PC-9 (cell line): ENCODE measurements around the gene NDUFA7. TPM values are rescaled to one million over a fixed set of nuclear protein-coding genes. Genes with fewer than 3 reads are reported as not detected.

Experiments
- Bru-seq: library from RNA; stranded (reverse); fragments of 400-500 nt; gene quantifications from one replicate; lab custom pipeline; 2021; lab: Mats Ljungman, UMichigan
- BruChase-seq, 2 experiments: library from RNA; stranded (reverse); fragments of 400-500 nt; gene quantifications; one replicate each; lab custom pipeline; 2021; lab: Mats Ljungman, UMichigan
- BruUV-seq: library from RNA; stranded (reverse); fragments of 400-500 nt; replicated peaks from 2 replicates; lab custom pipeline; 2021; lab: Mats Ljungman, UMichigan
- CTCF ChIA-PET: fragments of 300-600 bp; sonication (Branson Sonifier 250); formaldehyde crosslinking; loops from one replicate; lab custom pipeline; 2022; ENCODE audit warnings: antibody characterized with exemption; lab: Charles Lee
- POLR2A ChIA-PET: fragments of 300-600 bp; sonication (Branson Sonifier 250); formaldehyde crosslinking; loops from one replicate; lab custom pipeline; 2022; ENCODE audit warnings: antibody characterized with exemption; ENCODE audit not compliant: unreplicated experiment; lab: Charles Lee
- DNase-seq, 2 experiments: peaks; one replicate each; pipeline versions ENCODE4 v3.0.0 to v3.0.0-alpha.2; 2015 to 2022; ENCODE audit warnings: mixed read lengths in 1 of 2
- H2AFZ ChIP-seq: fragments of 200-600 bp; sonication (generic); 2 replicates; pipeline ENCODE4 v1.8.1; 2017; ENCODE audit warnings: antibody characterized with exemption
- H3F3A ChIP-seq: fragments of 200-600 bp; sonication (generic); 2 replicates; pipeline ENCODE4 v1.8.1; 2017; ENCODE audit warnings: antibody characterized with exemption, mild to moderate bottlenecking, low read depth; ENCODE audit not compliant: insufficient read depth
- H3K27ac ChIP-seq: fragments of 200-600 bp; sonication (generic); 2 replicates; pipeline ENCODE4 v1.6.1; 2016; ENCODE audit warnings: mixed run types
- H3K27me3 ChIP-seq: fragments of 200-600 bp; sonication (generic); 2 replicates; pipeline ENCODE4 v1.6.1; 2016; ENCODE audit warnings: low read depth, mixed run types; ENCODE audit not compliant: insufficient read depth
- H3K36me3 ChIP-seq: fragments of 200-600 bp; sonication (generic); 2 replicates; pipeline ENCODE4 v1.6.1; 2016; ENCODE audit warnings: low read depth, mixed run types
- H3K4me1 ChIP-seq: fragments of 200-600 bp; sonication (generic); replicated peaks from 2 replicates; pipeline ENCODE4 v1.6.1; 2016; ENCODE audit warnings: mixed run types; ENCODE audit not compliant: insufficient read depth
- H3K4me2 ChIP-seq: fragments of 200-600 bp; sonication (generic); 2 replicates; pipeline ENCODE4 v1.6.1; 2017; ENCODE audit warnings: mixed run types
- H3K4me3 ChIP-seq: fragments of 200-600 bp; sonication (generic); 2 replicates; pipeline ENCODE4 v1.6.1; 2016; ENCODE audit warnings: mixed run types
- H3K79me2 ChIP-seq: fragments of 200-600 bp; sonication (generic); 2 replicates; pipeline ENCODE4 v1.6.1; 2017; ENCODE audit warnings: low read depth, mixed run types
- H3K9me2 ChIP-seq: fragments of 200-600 bp; sonication (generic); 2 replicates; pipeline ENCODE4 v1.8.1; 2017; ENCODE audit warnings: mild to moderate bottlenecking; ENCODE audit not compliant: insufficient read depth
- H3K9me3 ChIP-seq: fragments of 200-600 bp; sonication (generic); 2 replicates; pipeline ENCODE4 v1.8.1; 2016; ENCODE audit warnings: low read depth; ENCODE audit not compliant: insufficient read depth
- H4K20me1 ChIP-seq: fragments of 200-600 bp; sonication (generic); 2 replicates; pipeline ENCODE4 v1.8.1; 2017; ENCODE audit not compliant: insufficient read depth
- CTCF ChIP-seq: fragments of 200-600 bp; sonication (generic); conservative IDR thresholded peaks from 2 replicates; pipeline ENCODE4 v1.6.1; 2017; ENCODE audit warnings: mixed run types, antibody characterized with exemption, mild to moderate bottlenecking, moderate library complexity
- EZH2 ChIP-seq: fragments of 200-600 bp; sonication (generic); IDR thresholded peaks from 2 replicates; pipeline ENCODE4 v1.8.0; 2017; ENCODE audit warnings: antibody characterized with exemption, low read depth
- intact Hi-C: fragments of 100-400 bp; cut with micrococcal nuclease; formaldehyde crosslinking; loops from one replicate; pipeline ENCODE4 v1.10.0; 2022; ENCODE audit not compliant: unreplicated experiment
- long read RNA-seq: library from polyadenylated mRNA; stranded (forward); transcript quantifications from one replicate; pipeline ENCODE4 v2.0.0, GENCODE V29; 2022
- total RNA-seq: library from RNA; stranded (reverse); gene quantifications from 2 replicates; pipeline ENCODE4 v1.2.3, GENCODE V29; 2021

The NDUFA7 gene
- 49.8 and 61.7 TPM in 2 replicates for total RNA-seq
- percentile 75 among the genes with signal in this experiment for Bru-seq, nascent RNA
- percentile 51 among the genes with signal in this experiment for BruChase-seq, experiment 1, labeled RNA remaining after a 2-hour chase
- percentile 63 among the genes with signal in this experiment for BruChase-seq, experiment 2, labeled RNA remaining after a 6-hour chase
- long read RNA-seq, transcript NDUFA7-201 (4 exons, 601 nt), result major isoform, 145 of 151 reads
- long read RNA-seq, partial matches to known transcripts, result 0 of 151 reads
- long read RNA-seq, other reads (novel, unspliced or antisense), result 2 of 151 reads

DNA sequence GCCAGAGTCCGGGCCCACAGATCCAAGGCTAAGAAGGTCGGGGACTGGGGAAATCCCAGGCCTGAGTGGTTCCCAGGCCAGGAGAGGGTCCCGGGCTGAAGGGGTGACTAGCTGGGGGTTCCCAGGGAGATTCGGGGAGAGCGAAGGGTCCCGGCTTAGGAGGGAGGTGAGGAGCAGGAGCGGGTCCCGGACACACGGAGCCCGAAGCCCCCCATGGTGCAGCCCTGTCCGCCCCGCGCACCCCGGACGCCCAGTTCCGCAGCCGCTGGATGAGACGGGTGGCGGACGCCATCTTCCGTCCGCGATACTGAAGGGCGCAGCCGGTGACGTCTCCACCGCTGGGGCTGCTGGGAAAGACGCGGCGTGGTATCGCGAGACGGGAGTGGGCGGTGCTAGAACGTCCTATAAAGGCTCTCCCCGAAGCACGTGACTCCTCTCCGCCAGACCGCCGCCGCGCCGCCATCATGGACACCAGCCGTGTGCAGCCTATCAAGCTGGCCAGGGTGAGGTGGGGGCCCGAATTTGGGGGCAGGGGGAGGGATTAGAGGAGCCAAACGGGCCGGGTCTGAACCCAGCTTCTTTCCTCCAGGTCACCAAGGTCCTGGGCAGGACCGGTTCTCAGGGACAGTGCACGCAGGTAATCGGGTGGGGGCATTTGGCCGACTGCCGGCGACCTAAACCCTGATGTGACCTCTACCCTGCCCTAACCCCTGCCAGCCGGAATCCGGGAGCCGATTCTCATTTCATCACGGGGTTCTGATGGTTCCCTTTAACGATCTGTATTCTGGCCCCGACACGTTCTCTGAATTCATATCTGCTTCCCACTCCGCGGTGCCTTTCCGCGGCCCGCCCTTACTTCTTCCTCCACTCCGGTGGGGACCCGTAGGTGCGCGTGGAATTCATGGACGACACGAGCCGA is at the start of gene NDUFA7, which contains the start of gene RPS28:
NDUFA7 (minus strand) TSS at position 309 of the 919 bp plus-strand sequence; CDS start at position 292, 17 bp downstream.
RPS28 (plus strand) TSS at position 430 of the 919 bp plus-strand sequence; CDS start at position 465, 35 bp downstream.
- H3K9me2 ChIP-seq, result no peaks in the 10 kb centered on the region
- peak within 1 kb of the TSS; percentile 92 for H3K4me3 ChIP-seq
- H3K4me2 ChIP-seq, result peak within 1 kb of the TSS; percentile 99
- peak within 1 kb of the TSS; percentile 92 for H2AFZ ChIP-seq
- no peaks in the 10 kb centered on the region for H3K27me3 ChIP-seq
- ChIA-PET POLR2A (interaction anchor here (0.5 to 0.9 kb wide), 8 partner anchors 12 to 1888 kb away, joined by 3 to 6 read pairs (median 4); no protein-coding TSS in a partner anchor), CTCF (interaction anchor here (0.6 kb wide), 1 partner anchor 434 kb away, joined by 7 read pairs; no protein-coding TSS in a partner anchor)
- H3K9me3 ChIP-seq, result no peaks in the 10 kb centered on the region
- peaks cover 50% of the 10 kb centered on the region for H3K79me2 ChIP-seq
- TF ChIP-seq CTCF (peak; percentile 40; the same call in 1 of the 2 replicates), EZH2 (no peak)
- peaks cover 25% of the 10 kb centered on the region for H3K36me3 ChIP-seq
- intact Hi-C loops, result no loop called here
- DNase-seq, result peak; percentile 88 to 95
- BruUV-seq, result TSS peak; percentile 78
- peaks cover 24% of the 10 kb centered on the region for H4K20me1 ChIP-seq
- peak within 1 kb of the TSS; percentile 55 for H3K27ac ChIP-seq
- peaks cover 46% of the 10 kb centered on the region; the same call in 1 of the 2 replicates for H3F3A ChIP-seq
- H3K4me1 ChIP-seq, result peaks cover 20% of the 10 kb centered on the region

DNA sequence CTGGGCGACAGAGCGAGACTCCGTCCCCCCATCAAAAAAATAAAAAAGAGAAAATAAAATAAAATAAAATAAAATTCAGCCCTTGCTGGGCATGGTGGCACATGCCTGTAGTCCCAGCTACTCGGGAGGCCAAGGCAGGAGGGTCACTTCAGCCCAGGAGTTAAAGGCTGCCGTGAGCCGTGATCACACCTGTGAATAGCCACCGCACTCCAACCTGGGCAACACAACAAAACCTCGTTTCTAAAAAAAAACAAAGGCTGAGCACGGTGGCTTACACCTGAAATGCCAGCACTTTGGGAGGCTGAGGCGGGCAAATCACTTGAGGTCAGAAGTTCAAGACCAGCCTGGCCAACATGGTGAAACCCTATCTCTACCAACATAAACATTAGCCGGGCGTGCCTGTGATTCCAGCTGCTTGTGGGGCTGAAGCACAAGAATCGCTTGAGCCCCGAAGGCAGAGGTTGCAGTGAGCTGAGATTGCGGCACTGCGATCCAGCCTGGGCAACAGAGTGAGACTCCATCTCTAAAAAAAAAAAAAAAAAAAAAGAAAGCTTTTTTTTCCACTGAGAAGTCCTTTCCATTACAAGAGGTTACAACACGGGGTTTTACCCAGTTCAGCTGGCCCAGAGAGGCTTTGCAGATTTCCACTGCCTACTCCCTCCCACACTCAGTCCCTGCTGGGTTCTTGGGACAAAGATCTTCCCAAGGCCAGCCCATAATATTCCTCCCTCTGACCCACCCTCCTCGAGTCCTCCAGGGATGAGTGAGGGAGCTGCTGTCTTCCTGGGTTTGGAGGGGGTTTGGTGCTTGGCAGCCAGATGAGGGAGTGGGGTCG is 49.2 kb upstream of the NDUFA7 start:
- H3K36me3 ChIP-seq, result no peaks in the 10 kb centered on the region
- no TSS peak for BruUV-seq
- H3K4me1 ChIP-seq, result peaks cover 21% of the 10 kb centered on the region
- H3K27me3 ChIP-seq, result no peaks in the 10 kb centered on the region
- no peak overlapping the region for H3K27ac ChIP-seq
- H3K4me2 ChIP-seq, result no peak overlapping the region
- no peaks in the 10 kb centered on the region for H3K9me3 ChIP-seq
- no peaks in the 10 kb centered on the region for H3K79me2 ChIP-seq
- no peak for DNase-seq
- H3K4me3 ChIP-seq, result no peak overlapping the region
- POLR2A ChIA-PET, result interaction anchor here (0.6 kb wide), 1 partner anchor 75 kb away, joined by 16 read pairs; no protein-coding TSS in a partner anchor
- H3F3A ChIP-seq, result peaks cover 15% of the 10 kb centered on the region; the same call in 1 of the 2 replicates
- intact Hi-C loops, result no loop called here
- H4K20me1 ChIP-seq, result no peaks in the 10 kb centered on the region
- H3K9me2 ChIP-seq, result no peaks in the 10 kb centered on the region
- no peak for TF ChIP-seq EZH2
- TF ChIP-seq CTCF, result no peak
- H2AFZ ChIP-seq, result no peak overlapping the region
- CTCF ChIA-PET, result no interaction called here
